ENCODE measurements around the gene ASCC3. TPM values are rescaled to one million over a fixed set of nuclear protein-coding genes. Genes with fewer than 3 reads are reported as not detected.

ASCC3 gene
- polyA plus RNA-seq, 2 of the 4 experiments (the other 2 are of a cell fraction): 17.4 to 35.3 TPM

DNA sequence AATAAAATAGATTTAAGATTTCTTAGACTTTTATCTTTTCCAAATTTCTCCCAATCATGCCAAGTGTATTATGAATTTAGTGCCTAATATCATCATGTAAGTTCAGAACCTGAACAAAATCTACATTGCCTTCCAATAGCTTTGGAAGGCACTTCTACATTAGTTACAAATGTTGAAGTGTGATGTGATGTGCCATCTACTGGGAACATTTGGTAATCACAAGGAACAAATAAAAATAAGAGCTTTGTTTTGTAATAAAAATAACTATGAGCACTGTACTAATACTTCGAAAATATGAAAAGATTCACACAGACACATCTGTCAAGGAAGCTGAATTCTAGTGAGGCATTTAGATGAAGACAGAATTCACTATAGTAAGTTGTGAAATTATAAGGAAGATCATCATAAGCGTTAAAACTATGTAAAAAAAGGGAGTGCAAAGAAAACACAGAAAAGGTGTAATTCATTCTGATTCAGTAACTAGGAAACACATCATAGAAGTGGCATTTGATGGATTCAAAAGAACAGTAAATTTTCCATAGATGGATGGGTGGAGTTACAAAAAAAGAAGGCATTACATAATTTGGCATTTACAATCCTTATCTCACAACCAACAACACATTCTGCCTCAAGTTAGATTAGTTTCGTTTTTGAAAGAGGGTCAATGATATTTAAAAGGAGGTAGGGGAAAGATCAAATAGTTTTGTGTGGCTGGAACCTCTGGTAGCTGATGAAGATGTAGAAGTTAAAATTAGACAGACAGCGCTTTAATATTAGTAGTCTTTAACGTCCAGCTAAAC, 161.0 kb downstream of the ASCC3 start:
- TF ChIP-seq RFX5 (IDR thresholded peaks at IDR 0.05) (no peak), REST (IDR thresholded peaks at IDR 0.05) (no peak), NR3C1 (IDR thresholded peaks at IDR 0.05) (no peak), RAD21 (conservative IDR thresholded peaks at IDR 0.05 in 1 of 2, IDR thresholded peaks at IDR 0.05 in 1 of 2) (peak in 1 of 2 experiments; percentile 23; a peak in 1 of 5 replicates), CTCF (IDR thresholded peaks at IDR 0.05) (peak; percentile 37), RARB (CRISPR knock-in tag; IDR thresholded peaks at IDR 0.05) (no peak)
- ATAC-seq (no peak), FAIRE-seq (no peak), DNase-seq (ENCODE audit: low read depth in 1 of 2, low spot score in 1 of 2) (peak; percentile 0 to 34)
- whole genome bisulfite sequencing (ENCODE audit: missing lambda C conversion rate): 50% methylated on average over 5 of the region's 5 CpGs
- Histone ChIP-seq H3K27ac (no peak overlapping the region), H3K4me2 (peak overlapping the region; percentile 45; the same call in 2 of the 3 replicates), H3K9me3 (no peaks in the 10 kb centered on the region), H3K4me1 (peaks cover 6% of the 10 kb centered on the region; the same call in 1 of the 3 replicates), H3K4me3 (no peak overlapping the region)
- ChIA-PET POLR2A (no interaction called here), CTCF (interaction anchor here (1.3 kb wide), 1 partner anchor 613 kb away, joined by 4 read pairs; no protein-coding TSS in a partner anchor)

GRCh38 chr6:100712997-100713396, 168.1 kb downstream of the ASCC3 start:
- ChIA-PET POLR2A (no interaction called here), CTCF (no interaction called here)
- Histone ChIP-seq H3K27ac (no peak overlapping the region), H3K4me3 (no peak overlapping the region), H3K4me1 (no peaks in the 10 kb centered on the region), H3K4me2 (no peak overlapping the region), H3K9me3 (no peaks in the 10 kb centered on the region)
- ATAC-seq (no peak), FAIRE-seq (no peak), DNase-seq (ENCODE audit: low read depth in 1 of 2, low spot score in 1 of 2) (no peak)
- TF ChIP-seq MYC (IDR thresholded peaks at IDR 0.05; ENCODE audit: borderline replicate concordance, low read length): no peak
- WGBS (ENCODE audit: missing lambda C conversion rate): 94% methylated on average over 6 of the region's 6 CpGs

- CTCF ChIA-PET: no interaction called here
- no peak for TF ChIP-seq ZFP36 (IDR thresholded peaks at IDR 0.05; ENCODE audit: borderline replicate concordance, partially characterized antibody)
- TF ChIP-seq NFE2L2 (conservative IDR thresholded peaks at IDR 0.05; ENCODE audit: low read length): no peak
- TF ChIP-seq JUNB (IDR thresholded peaks at IDR 0.05): no peak
- no peak for TF ChIP-seq FOXS1 (CRISPR knock-in tag; IDR thresholded peaks at IDR 0.05)
- TF ChIP-seq RNF2 (IDR thresholded peaks at IDR 0.05; ENCODE audit: borderline replicate concordance, low read depth): no peak
- TF ChIP-seq TP53 (CRISPR knock-in tag; IDR thresholded peaks at IDR 0.05): no peak
- TF ChIP-seq ZNF302 (CRISPR knock-in tag; IDR thresholded peaks at IDR 0.05): no peak
- TF ChIP-seq SREBF2 (IDR thresholded peaks at IDR 0.05): no peak
- TF ChIP-seq MAFK (IDR thresholded peaks at IDR 0.05; ENCODE audit: partially characterized antibody): no peak
- no peak for TF ChIP-seq CBX8 (IDR thresholded peaks at IDR 0.05)
- no peak for TF ChIP-seq HDAC2 (IDR thresholded peaks at IDR 0.05)
- no peak for TF ChIP-seq BHLHE40 (IDR thresholded peaks at IDR 0.05; ENCODE audit: low read depth, low read length)
- no peak for TF ChIP-seq EHF (CRISPR knock-in tag; IDR thresholded peaks at IDR 0.05)
- no peak for TF ChIP-seq KDM1A (IDR thresholded peaks at IDR 0.05; ENCODE audit: low read depth)
- TF ChIP-seq POLR2AphosphoS2 (conservative IDR thresholded peaks at IDR 0.05; ENCODE audit: low read length): no peak
- Histone ChIP-seq H3K9me3 (no peaks in the 10 kb centered on the region), H3K4me1 (no peaks in the 10 kb centered on the region), H3K27ac (no peak overlapping the region), H3K4me3 (no peak overlapping the region), H3K4me2 (no peak overlapping the region)
- POLR2A ChIA-PET: no interaction called here
- ATAC-seq: no peak
- FAIRE-seq: no peak
- WGBS (ENCODE audit: missing lambda C conversion rate): 87% methylated on average over 2 of the region's 2 CpGs
- no peak for DNase-seq (ENCODE audit: low read depth in 1 of 2, low spot score in 1 of 2)
Measured at GRCh38 chr6:100706491-100706890, 174.6 kb downstream of the ASCC3 start.
